Measurements from ENCODE around the gene NAA50.

DNA sequence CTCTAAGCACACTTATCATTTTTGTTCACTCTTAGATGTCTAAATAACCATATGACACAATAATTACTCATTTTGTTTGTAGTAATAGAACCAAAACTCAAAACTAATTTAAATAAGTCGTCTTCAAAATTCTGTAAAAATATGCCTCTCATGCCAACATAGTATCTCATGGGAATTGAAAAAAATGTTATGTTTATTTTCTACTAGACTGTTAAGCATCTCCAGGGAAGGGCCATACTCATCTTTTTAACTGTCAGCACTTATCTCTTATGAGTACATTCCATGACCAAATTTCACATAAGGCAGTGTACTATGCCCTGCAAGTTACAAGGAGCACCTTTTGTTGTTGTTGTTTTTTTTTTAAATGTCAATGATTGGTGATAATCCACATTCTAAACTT lies 31.3 kb downstream of the NAA50 start:
- TF ChIP-seq, protein P1, sequence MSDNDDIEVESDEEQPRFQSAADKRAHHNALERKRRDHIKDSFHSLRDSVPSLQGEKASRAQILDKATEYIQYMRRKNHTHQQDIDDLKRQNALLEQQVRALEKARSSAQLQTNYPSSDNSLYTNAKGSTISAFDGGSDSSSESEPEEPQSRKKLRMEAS (IDR thresholded peaks at IDR 0.05; ENCODE audit: low read depth), result no peak
- TF ChIP-seq CTCF (IDR thresholded peaks at IDR 0.05) (no peak), RAD21 (IDR thresholded peaks at IDR 0.05; ENCODE audit: low read length) (no peak), TAF1 (IDR thresholded peaks at IDR 0.05; ENCODE audit: borderline replicate concordance, low read depth, low read length) (no peak), CHD2 (IDR thresholded peaks at IDR 0.05; ENCODE audit: low read length, partially characterized antibody) (no peak)
- TF ChIP-seq, protein P2, sequence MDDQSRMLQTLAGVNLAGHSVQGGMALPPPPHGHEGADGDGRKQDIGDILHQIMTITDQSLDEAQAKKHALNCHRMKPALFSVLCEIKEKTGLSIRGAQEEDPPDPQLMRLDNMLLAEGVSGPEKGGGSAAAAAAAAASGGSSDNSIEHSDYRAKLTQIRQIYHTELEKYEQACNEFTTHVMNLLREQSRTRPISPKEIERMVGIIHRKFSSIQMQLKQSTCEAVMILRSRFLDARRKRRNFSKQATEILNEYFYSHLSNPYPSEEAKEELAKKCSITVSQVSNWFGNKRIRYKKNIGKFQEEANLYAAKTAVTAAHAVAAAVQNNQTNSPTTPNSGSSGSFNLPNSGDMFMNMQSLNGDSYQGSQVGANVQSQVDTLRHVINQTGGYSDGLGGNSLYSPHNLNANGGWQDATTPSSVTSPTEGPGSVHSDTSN (IDR thresholded peaks at IDR 0.05), result no peak
